Measurements from ENCODE around the gene EEF1A2. TPM values are rescaled to one million over a fixed set of nuclear protein-coding genes. Genes with fewer than 3 reads are reported as not detected.

Gene EEF1A2
- total and polyA plus RNA-seq, 2 of the 4 experiments (the other 2 are of a cell fraction): 1.3 to 4.6 TPM

- Histone ChIP-seq H3K9ac (ENCODE audit: low read depth, low read length) (no peak overlapping the region), H3K79me1 (ENCODE audit: low read depth in 1 of 2, low read length in 2 of 2) (no peaks in the 10 kb centered on the region), H3K4me3 (ENCODE audit: insufficient read depth, low read depth, low read length) (no peak overlapping the region), H2AK9ac (replicated peaks; ENCODE audit: low read depth, low read length, poor library complexity) (no peak overlapping the region), H3K36me3 (ENCODE audit: control insufficient read depth, insufficient read depth, low read length) (no peaks in the 10 kb centered on the region), H3K9me1 (ENCODE audit: insufficient read depth, low read length) (no peaks in the 10 kb centered on the region), H4K8ac (ENCODE audit: low read depth in 2 of 2, low read length in 2 of 2) (no peak overlapping the region), H3K27me3 (ENCODE audit: control insufficient read depth, insufficient read depth, low read length) (peaks cover 1% of the 10 kb centered on the region; the same call in 1 of the 2 replicates), H2BK15ac (ENCODE audit: low read depth, low read length) (no peak overlapping the region), H2AFZ (replicated peaks; ENCODE audit: low read length, poor library complexity) (no peak overlapping the region), H3K14ac (replicated peaks; ENCODE audit: low read depth, low read length) (no peak overlapping the region), H4K91ac (ENCODE audit: insufficient read depth, low read depth, low read length) (no peak overlapping the region), H3K27ac (ENCODE audit: insufficient read depth, low read length) (no peak overlapping the region), H3K9me3 (ENCODE audit: control insufficient read depth, insufficient read depth, low read length) (no peaks in the 10 kb centered on the region), H2BK120ac (ENCODE audit: low read depth, low read length) (no peak overlapping the region), H3K4me1 (ENCODE audit: control insufficient read depth, insufficient read depth, low read length) (no peaks in the 10 kb centered on the region), H3K4me2 (ENCODE audit: low read depth, low read length) (no peak overlapping the region), H4K5ac (ENCODE audit: low read depth, low read length) (no peak overlapping the region), H2BK5ac (ENCODE audit: low read depth, low read length, poor library complexity, severe bottlenecking) (no peak overlapping the region), H3K4ac (ENCODE audit: low read depth, low read length) (no peak overlapping the region), H2BK20ac (ENCODE audit: low read depth, low read length) (no peak overlapping the region), H3K56ac (ENCODE audit: extremely low read depth, insufficient read depth, low read length) (no peak overlapping the region), H3K18ac (ENCODE audit: low read depth, low read length) (no peak overlapping the region), H4K20me1 (ENCODE audit: insufficient read depth, low read length) (no peaks in the 10 kb centered on the region), H3K23ac (ENCODE audit: low read depth, low read length) (no peak overlapping the region), H2AK5ac (ENCODE audit: low read depth, low read length) (no peak overlapping the region)
- intact Hi-C loops (cut with micrococcal nuclease): no loop called here
- no TSS peak for BruUV-seq (replicated peaks)
- ATAC-seq (ENCODE audit: low read depth) (0 out of 2 replicates have a peak, but pooled peaks have one; percentile 5), DNase-seq (no peak)
- POLR2A ChIA-PET (ENCODE audit: unreplicated experiment): no interaction called here
- in situ Hi-C loops (cut with MboI; ENCODE audit: low sequenced_read_pairs): no loop called here
- CTCF ChIA-PET: no interaction called here
- 93% methylated on average over 8 of the region's 27 CpGs; no CpG with 5 or more reads in 1 of the 2 experiments for WGBS, 2 experiments (ENCODE audit: extremely low coverage in 2 of 2, insufficient read length in 1 of 2)
- dilution Hi-C loops (cut with HindIII; ENCODE audit: low sequenced_read_pairs, unreplicated experiment): no loop called here
- no peak for TF ChIP-seq CEBPB (IDR thresholded peaks at IDR 0.05; ENCODE audit: low read depth, low read length)
- TF ChIP-seq CHD1 (IDR thresholded peaks at IDR 0.05; ENCODE audit: low read depth, low read length): no peak
- TF ChIP-seq MXI1 (IDR thresholded peaks at IDR 0.05; ENCODE audit: borderline replicate concordance, low read depth, low read length): no peak
- no peak for TF ChIP-seq POLR2A (IDR thresholded peaks at IDR 0.05; ENCODE audit: low read depth, low read length)
- TF ChIP-seq NFE2L2 (IDR thresholded peaks at IDR 0.05; ENCODE audit: low read depth, low read length): no peak
- TF ChIP-seq MAFK (IDR thresholded peaks at IDR 0.05; ENCODE audit: low read depth, low read length): no peak
Measured at GRCh38 chr20:63529180-63529860, 30.4 kb upstream of the EEF1A2 start.

Data from IMR-90 (cell line).